Measurements from ENCODE around the gene DPP6.

Gene DPP6

DNA sequence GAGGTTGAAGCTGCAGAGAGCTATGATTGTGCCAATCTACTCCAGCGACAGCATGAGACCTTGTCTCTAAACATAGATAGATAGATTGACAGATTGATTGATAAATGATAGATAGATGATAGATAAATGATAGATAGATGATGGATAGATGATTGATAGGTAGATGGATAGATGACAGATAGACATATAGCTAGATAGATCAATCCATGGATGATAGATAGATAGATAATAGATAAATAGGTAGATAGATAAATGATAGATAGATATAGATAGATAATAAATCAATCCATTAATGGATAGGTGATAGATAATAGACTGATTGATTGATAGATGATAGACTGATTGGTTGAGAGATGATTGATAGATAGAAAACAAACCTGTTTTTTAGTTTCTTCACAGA, 601.1 kb downstream of the DPP6 start:
- no peak overlapping the region for H3K9ac ChIP-seq
- no peak overlapping the region for H3K4me2 ChIP-seq
- H2AFZ ChIP-seq (ENCODE audit: low read depth) = no peak overlapping the region
- no peaks in the 10 kb centered on the region for H4K20me1 ChIP-seq (ENCODE audit: insufficient read depth)
- TF ChIP-seq, protein P1, sequence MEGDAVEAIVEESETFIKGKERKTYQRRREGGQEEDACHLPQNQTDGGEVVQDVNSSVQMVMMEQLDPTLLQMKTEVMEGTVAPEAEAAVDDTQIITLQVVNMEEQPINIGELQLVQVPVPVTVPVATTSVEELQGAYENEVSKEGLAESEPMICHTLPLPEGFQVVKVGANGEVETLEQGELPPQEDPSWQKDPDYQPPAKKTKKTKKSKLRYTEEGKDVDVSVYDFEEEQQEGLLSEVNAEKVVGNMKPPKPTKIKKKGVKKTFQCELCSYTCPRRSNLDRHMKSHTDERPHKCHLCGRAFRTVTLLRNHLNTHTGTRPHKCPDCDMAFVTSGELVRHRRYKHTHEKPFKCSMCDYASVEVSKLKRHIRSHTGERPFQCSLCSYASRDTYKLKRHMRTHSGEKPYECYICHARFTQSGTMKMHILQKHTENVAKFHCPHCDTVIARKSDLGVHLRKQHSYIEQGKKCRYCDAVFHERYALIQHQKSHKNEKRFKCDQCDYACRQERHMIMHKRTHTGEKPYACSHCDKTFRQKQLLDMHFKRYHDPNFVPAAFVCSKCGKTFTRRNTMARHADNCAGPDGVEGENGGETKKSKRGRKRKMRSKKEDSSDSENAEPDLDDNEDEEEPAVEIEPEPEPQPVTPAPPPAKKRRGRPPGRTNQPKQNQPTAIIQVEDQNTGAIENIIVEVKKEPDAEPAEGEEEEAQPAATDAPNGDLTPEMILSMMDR (conservative IDR thresholded peaks at IDR 0.05; ENCODE audit: low read depth, low read length) = no peak
- H3K36me3 ChIP-seq (ENCODE audit: insufficient read depth) = no peaks in the 10 kb centered on the region
- no peak overlapping the region for H3K27ac ChIP-seq
- no peaks in the 10 kb centered on the region for H3K4me1 ChIP-seq (ENCODE audit: low read depth, poor library complexity, severe bottlenecking)
- no peaks in the 10 kb centered on the region for H3K27me3 ChIP-seq (ENCODE audit: insufficient read depth, low read depth)
- H3K4me3 ChIP-seq (IDR thresholded peaks at IDR 0.05; ENCODE audit: insufficient read depth, low read depth, low read length) = no peak overlapping the region
- H3K79me2 ChIP-seq (ENCODE audit: insufficient read depth, low read depth) = no peaks in the 10 kb centered on the region

- H3K4me2 ChIP-seq = no peak overlapping the region
- H4K20me1 ChIP-seq (ENCODE audit: insufficient read depth) = no peaks in the 10 kb centered on the region
These were observed 604.4 kb downstream of the DPP6 start for GRCh38 chr7:154656618-154657017.

GRCh38 chr7:154666768-154667167, 614.6 kb downstream of the DPP6 start:
- no peak overlapping the region for H3K9ac ChIP-seq
- no peaks in the 10 kb centered on the region for H4K20me1 ChIP-seq (ENCODE audit: insufficient read depth)
- H3K4me3 ChIP-seq (IDR thresholded peaks at IDR 0.05; ENCODE audit: insufficient read depth, low read depth, low read length) = no peak overlapping the region
- no peaks in the 10 kb centered on the region for H3K27me3 ChIP-seq (ENCODE audit: insufficient read depth, low read depth)
- H3K36me3 ChIP-seq (ENCODE audit: insufficient read depth) = no peaks in the 10 kb centered on the region
- no peaks in the 10 kb centered on the region for H3K79me2 ChIP-seq (ENCODE audit: insufficient read depth, low read depth)
- H3K4me2 ChIP-seq = no peak overlapping the region
- H3K4me1 ChIP-seq (ENCODE audit: low read depth, poor library complexity, severe bottlenecking) = no peaks in the 10 kb centered on the region
- no peak overlapping the region for H2AFZ ChIP-seq (ENCODE audit: low read depth)
- H3K27ac ChIP-seq = no peak overlapping the region
- TF ChIP-seq, protein P1 (conservative IDR thresholded peaks at IDR 0.05; ENCODE audit: low read depth, low read length) = no peak

More at GRCh38 chr7:154656618-154657017, 604.4 kb downstream of the DPP6 start:
- Histone ChIP-seq H3K27ac (no peak overlapping the region), H3K4me3 (IDR thresholded peaks at IDR 0.05; ENCODE audit: insufficient read depth, low read depth, low read length) (no peak overlapping the region), H3K27me3 (ENCODE audit: insufficient read depth, low read depth) (no peaks in the 10 kb centered on the region), H3K9ac (no peak overlapping the region), H2AFZ (ENCODE audit: low read depth) (no peak overlapping the region), H3K4me1 (ENCODE audit: low read depth, poor library complexity, severe bottlenecking) (no peaks in the 10 kb centered on the region), H3K36me3 (ENCODE audit: insufficient read depth) (no peaks in the 10 kb centered on the region), H3K79me2 (ENCODE audit: insufficient read depth, low read depth) (no peaks in the 10 kb centered on the region)
- TF ChIP-seq, protein P1 (conservative IDR thresholded peaks at IDR 0.05; ENCODE audit: low read depth, low read length) = no peak

DNA sequence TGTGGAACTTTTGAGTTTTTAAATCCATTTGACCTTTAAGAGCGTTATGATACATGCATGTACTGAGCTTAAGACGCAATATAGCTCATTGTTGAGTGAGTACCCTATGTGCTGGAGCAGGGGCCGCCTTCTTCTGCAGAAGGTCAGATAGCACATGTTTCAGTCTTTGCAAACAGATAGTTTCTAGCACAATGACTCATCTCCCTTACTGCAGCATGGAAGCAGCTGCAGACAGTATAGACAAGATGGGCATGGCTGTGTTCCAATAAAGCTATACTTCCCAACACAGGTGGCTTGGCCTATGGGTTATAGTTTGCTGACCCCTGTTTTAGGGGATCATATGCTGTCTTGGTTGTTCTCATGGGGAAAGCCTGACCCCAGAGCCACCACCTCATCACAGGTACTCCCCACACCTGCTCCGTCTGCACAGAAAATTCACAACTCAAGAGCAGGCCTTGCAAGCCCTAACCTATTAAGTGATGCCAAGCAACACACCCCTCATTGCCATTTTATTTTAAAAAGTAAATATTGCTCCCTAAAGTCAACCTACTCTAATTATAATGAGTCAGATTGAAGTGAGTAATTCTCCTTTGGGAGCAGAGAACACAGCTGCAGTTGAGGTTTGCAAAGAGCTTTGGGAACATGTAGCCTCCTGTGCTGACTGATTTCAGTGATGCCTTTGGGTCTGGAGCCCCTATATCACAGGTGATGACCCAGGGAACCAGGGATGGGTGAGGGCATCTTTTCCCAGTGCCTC, 620.6 kb downstream of the DPP6 start:
- H3K4me3 ChIP-seq (IDR thresholded peaks at IDR 0.05; ENCODE audit: insufficient read depth, low read depth, low read length) = no peak overlapping the region
- TF ChIP-seq, protein P1 (conservative IDR thresholded peaks at IDR 0.05; ENCODE audit: low read depth, low read length) = no peak
- H4K20me1 ChIP-seq (ENCODE audit: insufficient read depth) = no peaks in the 10 kb centered on the region
- no peaks in the 10 kb centered on the region for H3K79me2 ChIP-seq (ENCODE audit: insufficient read depth, low read depth)
- H3K27ac ChIP-seq = no peak overlapping the region
- H3K36me3 ChIP-seq (ENCODE audit: insufficient read depth) = no peaks in the 10 kb centered on the region
- H2AFZ ChIP-seq (ENCODE audit: low read depth) = no peak overlapping the region
- H3K9ac ChIP-seq = no peak overlapping the region
- no peaks in the 10 kb centered on the region for H3K4me1 ChIP-seq (ENCODE audit: low read depth, poor library complexity, severe bottlenecking)
- H3K27me3 ChIP-seq (ENCODE audit: insufficient read depth, low read depth) = no peaks in the 10 kb centered on the region
- H3K4me2 ChIP-seq = no peak overlapping the region
